Naive thymus-derived CD4-positive, alpha-beta T cell (primary cell): ENCODE results near the gene EXOSC3. TPM values are rescaled to one million over a fixed set of nuclear protein-coding genes. Genes with fewer than 3 reads are reported as not detected.

Source experiments
- ATAC-seq: fragments of 150-1000 bp; cut with Tn5 transposase; 2 replicates; pipeline ENCODE4 v1.10.0; 2021; ENCODE audit warnings: mild to moderate bottlenecking, moderate library complexity
- CTCF ChIA-PET: fragments of 350-600 bp; sonication (Branson Sonifier 250); formaldehyde crosslinking; loops from one replicate; lab custom pipeline; 2021; ENCODE audit warnings: antibody characterized with exemption; lab: Charles Lee
- POLR2A ChIA-PET: fragments of 350-600 bp; sonication (Branson Sonifier 250); formaldehyde crosslinking; loops from one replicate; lab custom pipeline; 2021; ENCODE audit warnings: antibody characterized with exemption, inconsistent platforms; lab: Charles Lee
- DNase-seq, 9 donors: peaks; one replicate each; pipeline versions ENCODE4 v3.0.0 to v3.0.0-alpha.2; 2020 to 2022; ENCODE audit warnings: mixed read lengths in 1 of 9
- H3K27ac ChIP-seq: one replicate; pipeline ENCODE4 v1.7.0; 2013; ENCODE audit warnings: mild to moderate bottlenecking, low read depth, low read length, moderate library complexity
- H3K27me3 ChIP-seq, 2 donors: one replicate each; pipeline ENCODE4 v1.7.0; 2013; ENCODE audit warnings: low read length in 2 of 2, mild to moderate bottlenecking in 2 of 2, moderate library complexity in 2 of 2; ENCODE audit not compliant: control insufficient read depth in 2 of 2, insufficient read depth in 2 of 2
- H3K36me3 ChIP-seq, 3 experiments: 1 replicate in 2 of 3; 2 replicates in 1 of 3; pipeline ENCODE4 v1.7.0; 2013; ENCODE audit warnings: low read length in 3 of 3, mild to moderate bottlenecking in 3 of 3, moderate library complexity in 1 of 3; ENCODE audit not compliant: insufficient read depth in 3 of 3, control insufficient read depth in 2 of 3
- H3K4me1 ChIP-seq, 2 donors: one replicate each; pipeline ENCODE4 v1.7.0; 2013; ENCODE audit warnings: low read length in 2 of 2, mild to moderate bottlenecking in 2 of 2, moderate library complexity in 1 of 2; ENCODE audit not compliant: control insufficient read depth in 2 of 2, insufficient read depth in 2 of 2
- H3K4me3 ChIP-seq: 2 replicates; pipeline ENCODE4 v1.7.0; 2013; ENCODE audit warnings: mild to moderate bottlenecking, low read length
- H3K9me3 ChIP-seq, 3 experiments: 1 replicate in 2 of 3; 2 replicates in 1 of 3; pipeline ENCODE4 v1.7.0; 2013; ENCODE audit warnings: low read length in 3 of 3; ENCODE audit not compliant: control insufficient read depth in 2 of 3
- H3K27ac Mint-ChIP-seq, 9 donors: one replicate each; pipeline ENCODE4 v1.8.0; 2020 to 2022; ENCODE audit warnings: mixed read lengths in 9 of 9, mild to moderate bottlenecking in 8 of 9, moderate library complexity in 5 of 9, inconsistent platforms in 2 of 9
- H3K27me3 Mint-ChIP-seq, 5 donors: one replicate each; pipeline ENCODE4 v1.8.0; 2021 to 2022; ENCODE audit warnings: mixed read lengths in 5 of 5, mild to moderate bottlenecking in 1 of 5
- H3K36me3 Mint-ChIP-seq, 5 donors: one replicate each; pipeline ENCODE4 v1.8.0; 2020 to 2022; ENCODE audit warnings: mixed read lengths in 5 of 5, mild to moderate bottlenecking in 3 of 5, inconsistent platforms in 1 of 5
- H3K4me1 Mint-ChIP-seq, 7 donors: one replicate each; pipeline ENCODE4 v1.8.0; 2020 to 2022; ENCODE audit warnings: mixed read lengths in 7 of 7, mild to moderate bottlenecking in 3 of 7, inconsistent platforms in 1 of 7
- H3K4me3 Mint-ChIP-seq, 10 donors: one replicate each; pipeline ENCODE4 v1.8.0; 2020 to 2022; ENCODE audit warnings: mild to moderate bottlenecking in 10 of 10, mixed read lengths in 10 of 10, moderate library complexity in 6 of 10, inconsistent platforms in 2 of 10
- H3K9me3 Mint-ChIP-seq, 11 donors: one replicate each; pipeline ENCODE4 v1.8.0; 2020 to 2022; ENCODE audit warnings: mixed read lengths in 11 of 11, mild to moderate bottlenecking in 4 of 11, inconsistent platforms in 1 of 11, moderate library complexity in 1 of 11
- intact Hi-C, 2 donors: fragments of 100-400 bp; cut with micrococcal nuclease; formaldehyde crosslinking; loops; one replicate each; pipeline ENCODE4 v1.15.1; 2023
- polyA plus RNA-seq, 2 donors: library from polyadenylated mRNA; unstranded; fragments of 300-500 nt; fragmentation: Illumina TruSeq; gene quantifications; one replicate each; pipeline ENCODE4 v1.2.3, GENCODE V29; 2021
- total RNA-seq, 6 experiments: library from RNA in 5 of 6; stranded (reverse) in 5 of 6; gene quantifications; 1 replicate in 5 of 6; 2 replicates in 1 of 6; pipeline ENCODE4 v1.2.3 and lab custom pipeline; 2021 to 2026

EXOSC3 gene
- total and polyA plus RNA-seq, 7 experiments from 2014 or later, result 17.2 to 66.1 (median 39.7) TPM

DNA sequence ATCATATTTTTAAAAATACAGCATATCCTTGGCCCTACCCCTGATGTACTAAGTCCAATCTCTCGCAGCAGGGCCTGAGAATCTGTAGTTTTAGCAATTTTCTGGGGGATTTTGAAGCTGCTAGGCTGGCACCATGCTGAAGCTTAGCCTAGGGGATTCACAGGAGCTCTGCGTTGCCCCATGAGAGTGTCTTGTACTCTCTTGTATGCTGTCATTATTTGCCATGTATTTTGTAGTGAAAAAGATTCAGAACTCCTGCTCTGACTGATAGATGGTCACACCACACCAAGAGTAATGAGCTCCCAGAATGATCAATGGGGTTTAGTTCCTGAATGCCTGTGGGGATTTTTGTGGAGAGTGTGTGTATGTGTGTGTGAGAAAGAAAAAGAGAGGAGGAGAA lies 51.9 kb downstream of the EXOSC3 start:
- no peaks in the 10 kb centered on the region for H3K36me3 Mint-ChIP-seq
- H3K9me3 Mint-ChIP-seq, result no peaks in the 10 kb centered on the region
- ChIA-PET POLR2A (no interaction called here), CTCF (no interaction called here)
- H3K9me3 ChIP-seq, result no peaks in the 10 kb centered on the region
- H3K36me3 ChIP-seq, result no peaks in the 10 kb centered on the region
- no peak overlapping the region for H3K27ac Mint-ChIP-seq
- intact Hi-C loops, result no loop called here
- H3K4me3 ChIP-seq, result no peak overlapping the region
- no peaks in the 10 kb centered on the region for H3K4me1 ChIP-seq
- H3K27me3 ChIP-seq, result no peaks in the 10 kb centered on the region
- ATAC-seq (no peak), DNase-seq (no peak)
- H3K4me3 Mint-ChIP-seq, result no peak overlapping the region
- H3K27ac ChIP-seq, result no peak overlapping the region
- H3K4me1 Mint-ChIP-seq, result no peaks in the 10 kb centered on the region
- peaks cover 0 to 24% (median 5%) of the 10 kb centered on the region in 5 donors for H3K27me3 Mint-ChIP-seq

DNA sequence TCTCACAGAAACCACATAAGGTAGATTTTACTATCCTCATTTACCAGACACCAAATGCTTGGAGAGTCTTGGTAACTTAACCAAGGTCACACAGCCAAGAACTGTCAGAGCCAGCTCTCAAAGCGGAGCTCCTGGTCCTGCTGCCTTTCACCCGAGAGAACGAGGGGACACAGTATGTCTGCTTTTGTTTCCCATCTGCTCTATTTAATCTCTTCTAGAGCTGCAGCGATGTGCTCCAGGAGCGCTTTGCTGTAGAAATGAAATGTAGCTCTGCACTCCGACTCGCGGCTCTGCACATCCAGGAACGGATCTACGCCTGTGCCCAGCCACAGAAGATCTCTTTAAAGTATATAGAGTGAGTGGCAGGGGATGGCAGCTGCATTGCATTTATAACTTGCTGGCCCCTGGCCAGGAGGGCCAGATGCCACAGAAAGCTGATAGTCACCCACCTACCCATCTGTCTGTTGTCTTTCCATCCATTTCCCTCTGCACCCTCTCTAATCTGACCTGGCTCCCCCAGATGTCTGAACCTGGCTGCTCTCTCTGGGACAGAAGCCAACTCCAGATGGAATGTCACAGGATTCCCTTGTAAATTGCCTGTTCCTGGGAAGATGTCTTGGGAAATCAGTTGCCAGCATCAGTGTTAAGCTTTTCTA lies 52.6 kb downstream of the EXOSC3 start:
- Mint-ChIP-seq H3K4me1 (no peaks in the 10 kb centered on the region), H3K27me3 (peaks cover 2 to 27% (median 11%) of the 10 kb centered on the region in 5 donors), H3K27ac (no peak overlapping the region), H3K9me3 (no peaks in the 10 kb centered on the region), H3K36me3 (no peaks in the 10 kb centered on the region), H3K4me3 (no peak overlapping the region)
- intact Hi-C loops, result no loop called here
- Histone ChIP-seq H3K36me3 (no peaks in the 10 kb centered on the region), H3K4me1 (no peaks in the 10 kb centered on the region), H3K9me3 (no peaks in the 10 kb centered on the region), H3K27me3 (no peaks in the 10 kb centered on the region), H3K4me3 (no peak overlapping the region), H3K27ac (no peak overlapping the region)
- no peak for DNase-seq
- POLR2A ChIA-PET, result no interaction called here
- no peak for ATAC-seq
- CTCF ChIA-PET, result no interaction called here

DNA sequence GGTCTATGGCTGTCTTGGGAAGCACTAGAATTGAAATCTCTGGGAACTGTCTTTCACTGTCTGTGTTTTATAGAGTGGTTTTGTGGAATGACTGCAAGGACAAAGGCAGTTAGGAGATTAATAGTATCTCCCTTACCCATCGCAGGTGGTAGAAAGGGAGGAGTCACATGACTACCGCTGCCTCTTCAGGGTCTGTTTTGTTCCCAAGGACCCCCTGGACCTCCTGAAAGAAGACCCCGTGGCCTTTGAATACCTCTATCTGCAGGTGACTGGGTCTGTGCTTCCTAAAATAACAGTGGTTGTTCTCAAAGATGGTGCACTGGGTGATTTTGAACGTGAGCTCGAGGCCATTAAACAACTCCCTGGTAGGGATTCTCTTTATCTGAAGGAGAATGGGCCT lies 54.0 kb downstream of the EXOSC3 start:
- CTCF ChIA-PET, result no interaction called here
- no peak overlapping the region for H3K4me3 ChIP-seq
- H3K9me3 ChIP-seq, result no peaks in the 10 kb centered on the region
- peaks cover 9 to 32% (median 14%) of the 10 kb centered on the region in 5 donors for H3K27me3 Mint-ChIP-seq
- no peaks in the 10 kb centered on the region for H3K36me3 Mint-ChIP-seq
- POLR2A ChIA-PET, result no interaction called here
- intact Hi-C loops, result no loop called here
- H3K27ac Mint-ChIP-seq, result no peak overlapping the region
- no peak for DNase-seq
- H3K27ac ChIP-seq, result no peak overlapping the region
- no peaks in the 10 kb centered on the region for H3K4me1 Mint-ChIP-seq
- H3K4me3 Mint-ChIP-seq, result no peak overlapping the region
- no peak for ATAC-seq
- no peaks in the 10 kb centered on the region for H3K27me3 ChIP-seq
- H3K4me1 ChIP-seq, result no peaks in the 10 kb centered on the region
- no peaks in the 10 kb centered on the region for H3K9me3 Mint-ChIP-seq
- no peaks in the 10 kb centered on the region for H3K36me3 ChIP-seq

DNA sequence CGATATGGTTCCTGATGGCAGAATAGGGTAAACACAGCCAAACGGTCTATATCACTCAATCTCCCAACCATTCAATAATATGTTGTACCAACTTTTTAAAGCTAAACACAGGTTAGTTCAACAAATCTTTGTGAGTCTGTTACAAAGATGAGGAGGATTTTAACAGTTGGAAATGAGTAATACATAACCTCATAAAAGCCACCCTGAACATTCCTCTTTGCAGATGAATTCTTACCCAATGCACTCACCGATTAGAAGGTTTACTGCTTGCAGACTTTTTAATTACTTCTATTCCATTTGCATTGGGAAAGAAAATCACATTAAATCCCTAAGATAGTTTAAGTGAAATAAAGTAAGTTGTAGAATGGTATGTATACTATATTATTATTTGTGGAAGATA lies 54.6 kb downstream of the EXOSC3 start:
- ChIA-PET POLR2A (no interaction called here), CTCF (no interaction called here)
- no peaks in the 10 kb centered on the region for H3K27me3 ChIP-seq
- H3K9me3 Mint-ChIP-seq, result no peaks in the 10 kb centered on the region
- ATAC-seq (no peak), DNase-seq (no peak)
- H3K4me3 Mint-ChIP-seq, result no peak overlapping the region
- no peaks in the 10 kb centered on the region for H3K4me1 Mint-ChIP-seq
- H3K27ac Mint-ChIP-seq, result no peak overlapping the region
- no peak overlapping the region for H3K4me3 ChIP-seq
- no peaks in the 10 kb centered on the region for H3K4me1 ChIP-seq
- H3K36me3 Mint-ChIP-seq, result no peaks in the 10 kb centered on the region
- intact Hi-C loops, result no loop called here
- no peaks in the 10 kb centered on the region for H3K9me3 ChIP-seq
- H3K27me3 Mint-ChIP-seq, result peaks cover 9 to 32% (median 14%) of the 10 kb centered on the region in 5 donors
- H3K27ac ChIP-seq, result no peak overlapping the region
- H3K36me3 ChIP-seq, result no peaks in the 10 kb centered on the region

Other genes starting within 250 kb of the EXOSC3 start
- gene FBXO10, start 208.7 kb downstream of the EXOSC3 start, total RNA-seq, result 1 to 10 TPM in 4 of 5 experiments, under 1 TPM in 1; 0.85 to 2.6 (median 2.2) TPM
- gene FBXO10, start 208.7 kb downstream of the EXOSC3 start, polyA plus RNA-seq, result under 1 TPM; 0.37 to 0.86 TPM
- 10 to 100 TPM; 33.6 to 86.8 (median 44.7) TPM for gene TOMM5, start 192.5 kb downstream of the EXOSC3 start, total RNA-seq
- gene TOMM5, start 192.5 kb downstream of the EXOSC3 start, polyA plus RNA-seq, result 100 to 1,000 TPM; 122 to 172 TPM
- not detected for gene FRMPD1, start 134.1 kb downstream of the EXOSC3 start, total RNA-seq
- gene FRMPD1, start 134.1 kb downstream of the EXOSC3 start, polyA plus RNA-seq, result not detected
- 10 to 100 TPM; 16.0 to 28.9 (median 18.5) TPM for gene TRMT10B, start 31.3 kb downstream of the EXOSC3 start, total RNA-seq
- gene TRMT10B, start 31.3 kb downstream of the EXOSC3 start, polyA plus RNA-seq, result 10 to 100 TPM; 15.3 to 21.7 TPM
- 10 to 100 TPM; 12.1 to 22.5 (median 21.3) TPM for gene DCAF10, start 15.7 kb upstream of the EXOSC3 start, total RNA-seq
- 10 to 100 TPM; 27.4 to 28.6 TPM for gene DCAF10, start 15.7 kb upstream of the EXOSC3 start, polyA plus RNA-seq
- 10 to 100 TPM; 20.2 to 37.8 (median 30.2) TPM for gene SLC25A51, start 119.1 kb upstream of the EXOSC3 start, total RNA-seq
- gene SLC25A51, start 119.1 kb upstream of the EXOSC3 start, polyA plus RNA-seq, result 10 to 100 TPM; 10.8 to 11.6 TPM